IMR-90 (cell line): ENCODE measurements around the gene EDEM1. TPM values are rescaled to one million over a fixed set of nuclear protein-coding genes. Genes with fewer than 3 reads are reported as not detected.

ENCODE experiments used
- ATAC-seq: fragments of 200-7000 bp; cut with Tn5 transposase; 2 replicates; pipeline ENCODE4 v1.9.1; 2020; ENCODE audit warnings: low read depth, mild to moderate bottlenecking, moderate library complexity
- BruUV-seq: library from RNA; stranded (reverse); fragments of 400-500 nt; replicated peaks from 2 replicates; lab custom pipeline; 2021; lab: Mats Ljungman, UMichigan
- CTCF ChIA-PET: fragments of 300-600 bp; formaldehyde crosslinking; extraction: SDS; loops from one replicate; lab custom pipeline; 2021; ENCODE audit warnings: antibody characterized with exemption; lab: Yijun Ruan, JAX
- POLR2A ChIA-PET: fragments of 300-600 bp; sonication (Branson Sonifier 250); formaldehyde crosslinking; loops from one replicate; lab custom pipeline; 2022; ENCODE audit warnings: antibody characterized with exemption; ENCODE audit not compliant: unreplicated experiment; lab: Charles Lee
- DNase-seq: peaks from one replicate; pipeline ENCODE4 v3.0.0; 2013
- H2AFZ ChIP-seq: replicated peaks from 2 replicates; pipeline ENCODE3; 2013; ENCODE audit warnings: low read length, mild to moderate bottlenecking; ENCODE audit not compliant: poor library complexity
- H2AK5ac ChIP-seq: 2 replicates; pipeline ENCODE4 v1.6.1; 2013; ENCODE audit warnings: low read depth, low read length, inconsistent platforms
- H2AK9ac ChIP-seq: replicated peaks from 2 replicates; pipeline ENCODE3; 2013; ENCODE audit warnings: mild to moderate bottlenecking, low read depth, low read length, moderate library complexity; ENCODE audit not compliant: poor library complexity
- H2BK120ac ChIP-seq: 2 replicates; pipeline ENCODE4 v1.6.1; 2013; ENCODE audit warnings: low read depth, low read length, inconsistent platforms
- H2BK15ac ChIP-seq: 3 replicates; pipeline ENCODE4 v1.6.1; 2013; ENCODE audit warnings: low read depth, low read length, inconsistent platforms
- H2BK20ac ChIP-seq: 2 replicates; pipeline ENCODE4 v1.6.1; 2013; ENCODE audit warnings: low read depth, mild to moderate bottlenecking, inconsistent platforms, low read length, moderate library complexity
- H2BK5ac ChIP-seq: 2 replicates; pipeline ENCODE4 v1.6.1; 2013; ENCODE audit warnings: mild to moderate bottlenecking, low read depth, low read length, inconsistent platforms; ENCODE audit not compliant: poor library complexity, severe bottlenecking
- H3K14ac ChIP-seq: replicated peaks from 2 replicates; pipeline ENCODE4 v1.6.1; 2013; ENCODE audit warnings: low read depth, low read length, inconsistent platforms
- H3K18ac ChIP-seq: 2 replicates; pipeline ENCODE4 v1.6.1; 2013; ENCODE audit warnings: low read depth, low read length, control low read depth
- H3K23ac ChIP-seq: 2 replicates; pipeline ENCODE4 v1.6.1; 2013; ENCODE audit warnings: low read depth, low read length, inconsistent platforms
- H3K27ac ChIP-seq: 2 replicates; pipeline ENCODE4 v1.5.1; 2013; ENCODE audit warnings: mild to moderate bottlenecking, control low read depth, low read length; ENCODE audit not compliant: insufficient read depth
- H3K27me3 ChIP-seq: 2 replicates; pipeline ENCODE4 v1.6.1; 2013; ENCODE audit warnings: low read length; ENCODE audit not compliant: control insufficient read depth, insufficient read depth
- H3K36me3 ChIP-seq: 2 replicates; pipeline ENCODE4 v1.6.1; 2013; ENCODE audit warnings: low read length, mixed read lengths; ENCODE audit not compliant: control insufficient read depth, insufficient read depth
- H3K4ac ChIP-seq: 2 replicates; pipeline ENCODE4 v1.6.1; 2013; ENCODE audit warnings: low read depth, low read length, inconsistent platforms
- H3K4me1 ChIP-seq: 2 replicates; pipeline ENCODE4 v1.6.1; 2013; ENCODE audit warnings: low read length, mixed read lengths; ENCODE audit not compliant: control insufficient read depth, insufficient read depth
- H3K4me2 ChIP-seq: 2 replicates; pipeline ENCODE4 v1.6.1; 2013; ENCODE audit warnings: low read depth, mild to moderate bottlenecking, control low read depth, low read length, moderate library complexity
- H3K4me3 ChIP-seq: 2 replicates; pipeline ENCODE4 v1.5.1; 2013; ENCODE audit warnings: low read depth, mild to moderate bottlenecking, control low read depth, low read length, moderate library complexity; ENCODE audit not compliant: insufficient read depth
- H3K56ac ChIP-seq: 2 replicates; pipeline ENCODE4 v1.6.1; 2013; ENCODE audit warnings: low read length, inconsistent platforms; ENCODE audit not compliant: insufficient read depth; ENCODE audit errors: extremely low read depth
- H3K79me1 ChIP-seq, 2 experiments: 2 replicates each; pipeline ENCODE4 v1.6.1; 2013; ENCODE audit warnings: low read length in 2 of 2, inconsistent platforms in 1 of 2, low read depth in 1 of 2
- H3K9ac ChIP-seq: 2 replicates; pipeline ENCODE4 v1.6.1; 2013; ENCODE audit warnings: low read depth, low read length, control low read depth
- H3K9me1 ChIP-seq: 2 replicates; pipeline ENCODE4 v1.6.1; 2013; ENCODE audit warnings: low read length, inconsistent platforms; ENCODE audit not compliant: insufficient read depth
- H3K9me3 ChIP-seq: 2 replicates; pipeline ENCODE4 v1.6.1; 2013; ENCODE audit warnings: low read length; ENCODE audit not compliant: control insufficient read depth, insufficient read depth
- H4K20me1 ChIP-seq: 2 replicates; pipeline ENCODE4 v1.6.1; 2013; ENCODE audit warnings: low read length, inconsistent platforms; ENCODE audit not compliant: insufficient read depth
- H4K5ac ChIP-seq: 2 replicates; pipeline ENCODE4 v1.6.1; 2013; ENCODE audit warnings: mild to moderate bottlenecking, low read depth, low read length, control low read depth
- H4K8ac ChIP-seq, 2 experiments: 2 replicates each; pipeline ENCODE4 v1.6.1; 2013; ENCODE audit warnings: low read depth in 2 of 2, low read length in 2 of 2, control low read depth in 1 of 2, inconsistent platforms in 1 of 2
- H4K91ac ChIP-seq: 2 replicates; pipeline ENCODE4 v1.6.1; 2013; ENCODE audit warnings: low read depth, low read length, inconsistent platforms; ENCODE audit not compliant: insufficient read depth
- CEBPB ChIP-seq: IDR thresholded peaks from 2 replicates; pipeline ENCODE4 v1.6.1; 2012; ENCODE audit warnings: low read depth, low read length, improper control_type of control experiment
- CHD1 ChIP-seq: IDR thresholded peaks from 2 replicates; pipeline ENCODE4 v1.6.1; 2012; ENCODE audit warnings: low read depth, low read length, improper control_type of control experiment
- MXI1 ChIP-seq: IDR thresholded peaks from 2 replicates; pipeline ENCODE4 v1.6.1; 2012; ENCODE audit warnings: low read depth, mild to moderate bottlenecking, low read length, moderate library complexity, borderline replicate concordance
- RAD21 ChIP-seq: IDR thresholded peaks from 2 replicates; pipeline ENCODE4 v1.6.1; 2012; ENCODE audit warnings: low read length, improper control_type of control experiment
- RFX5 ChIP-seq: IDR thresholded peaks from 2 replicates; pipeline ENCODE4 v1.8.0; 2012; ENCODE audit warnings: low read depth, mild to moderate bottlenecking, low read length, moderate library complexity
- WGBS, 2 experiments: methylation state at CpG; one replicate each; pipeline versions ENCODE4 v1.1.5 to v1.1.7; 2013; ENCODE audit warnings: missing lambda C conversion rate in 2 of 2; ENCODE audit not compliant: insufficient read length in 1 of 2; ENCODE audit errors: extremely low coverage in 2 of 2; 5-methylcytosine and 5-hydroxymethylcytosine counted together
- dilution Hi-C: fragments of 300-500 bp; cut with HindIII; formaldehyde crosslinking; loops from one replicate; pipeline ENCODE4 v1.14.3; 2018; ENCODE audit warnings: low sequenced_read_pairs; ENCODE audit not compliant: unreplicated experiment
- in situ Hi-C: fragments of 300-500 bp; cut with MboI; formaldehyde crosslinking; loops from 3 replicates; pipeline ENCODE4 v1.14.3; 2019; ENCODE audit warnings: low sequenced_read_pairs, inconsistent platforms, mixed read lengths
- intact Hi-C: fragments of 100-400 bp; cut with micrococcal nuclease; formaldehyde crosslinking; loops from 2 replicates; pipeline ENCODE4 v1.10.0; 2022
- polyA plus RNA-seq, 3 experiments: library from polyadenylated mRNA; depleted of rRNA; stranded (reverse); fragments of >200 nt; gene quantifications; 2 replicates each; pipeline ENCODE4 v1.2.3, GENCODE V29; 2012; ENCODE audit warnings: low replicate concordance in 1 of 3
- total RNA-seq: library from RNA; depleted of rRNA; stranded (reverse); fragments of >200 nt; gene quantifications from 2 replicates; pipeline ENCODE4 v1.2.3, GENCODE V29; 2012

Gene EDEM1
- total and polyA plus RNA-seq, 2 of the 4 experiments (the other 2 are of a cell fraction): 23.5 to 27.0 TPM

DNA sequence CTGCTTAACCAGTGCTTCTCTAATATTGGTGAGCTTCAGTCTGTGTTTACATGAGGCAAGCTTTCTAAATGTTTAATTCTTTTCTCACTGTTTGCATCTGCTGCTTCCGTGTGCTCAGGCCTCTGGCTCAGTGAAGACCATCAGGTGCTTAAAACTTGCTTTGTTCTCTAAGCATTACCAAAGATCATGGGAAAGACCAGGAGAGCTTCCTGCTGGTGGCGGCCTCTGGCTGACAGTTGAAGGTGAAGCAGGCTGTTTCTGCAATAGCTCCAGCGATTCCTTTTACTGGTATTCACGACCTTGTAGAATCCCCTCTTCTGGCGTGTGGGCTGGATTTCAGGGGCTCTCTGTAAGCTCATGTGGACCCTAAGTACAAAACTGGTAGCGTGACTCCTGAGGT is 45.1 kb downstream of the EDEM1 start:
- H3K27me3 ChIP-seq: peaks cover 2% of the 10 kb centered on the region; the same call in 1 of the 2 replicates
- in situ Hi-C loops: no loop called here
- no peak overlapping the region for H3K4ac ChIP-seq
- H3K18ac ChIP-seq: no peak overlapping the region
- no peak overlapping the region for H2AK9ac ChIP-seq
- H3K27ac ChIP-seq: no peak overlapping the region
- H2BK20ac ChIP-seq: no peak overlapping the region
- ChIA-PET CTCF (no interaction called here), POLR2A (no interaction called here)
- H2AK5ac ChIP-seq: no peak overlapping the region
- no peak overlapping the region for H4K8ac ChIP-seq
- no peaks in the 10 kb centered on the region for H3K79me1 ChIP-seq
- no TSS peak for BruUV-seq
- no peak overlapping the region for H3K14ac ChIP-seq
- H4K5ac ChIP-seq: no peak overlapping the region
- dilution Hi-C loops: no loop called here
- no peaks in the 10 kb centered on the region for H4K20me1 ChIP-seq
- H3K4me1 ChIP-seq: no peaks in the 10 kb centered on the region
- no peak overlapping the region for H3K56ac ChIP-seq
- H2BK15ac ChIP-seq: no peak overlapping the region
- ATAC-seq (no peak), DNase-seq (no peak)
- no peak overlapping the region for H4K91ac ChIP-seq
- no peaks in the 10 kb centered on the region for H3K9me1 ChIP-seq
- H3K4me2 ChIP-seq: no peak overlapping the region
- H3K9ac ChIP-seq: no peak overlapping the region
- H3K9me3 ChIP-seq: no peaks in the 10 kb centered on the region
- no peaks in the 10 kb centered on the region for H3K36me3 ChIP-seq
- no peak overlapping the region for H3K4me3 ChIP-seq
- no peak overlapping the region for H2BK120ac ChIP-seq
- intact Hi-C loops: no loop called here
- peak overlapping the region; percentile 41 for H2AFZ ChIP-seq
- no peak overlapping the region for H2BK5ac ChIP-seq
- no peak overlapping the region for H3K23ac ChIP-seq
- TF ChIP-seq CHD1 (no peak), MXI1 (no peak), RAD21 (no peak), CEBPB (no peak), RFX5 (no peak)
- 35% methylated on average over 4 of the region's 6 CpGs; no CpG with 5 or more reads in 1 of the 2 experiments for WGBS, 2 experiments
